CD8-positive, alpha-beta memory T cell (primary cell): ENCODE measurements around the gene VWF. TPM values are rescaled to one million over a fixed set of nuclear protein-coding genes. Genes with fewer than 3 reads are reported as not detected.

Experiments
- CTCF ChIA-PET: fragments of 350-600 bp; sonication (Branson Sonifier 250); formaldehyde crosslinking; loops from one replicate; lab custom pipeline; 2021; ENCODE audit warnings: antibody characterized with exemption; lab: Charles Lee
- POLR2A ChIA-PET: fragments of 350-600 bp; sonication (Branson Sonifier 250); formaldehyde crosslinking; loops from one replicate; lab custom pipeline; 2021; ENCODE audit warnings: antibody characterized with exemption; lab: Charles Lee
- DNase-seq, 5 donors: peaks; one replicate each; pipeline versions ENCODE4 v3.0.0 to v3.0.0-alpha.2; 2020 to 2022; ENCODE audit warnings: mixed read lengths in 1 of 5
- H3K27ac ChIP-seq: one replicate; pipeline ENCODE4 v1.7.0; 2013; ENCODE audit warnings: low read depth, mild to moderate bottlenecking, low read length, moderate library complexity
- H3K27me3 ChIP-seq: 2 replicates; pipeline ENCODE4 v1.7.0; 2013; ENCODE audit warnings: low read length, mild to moderate bottlenecking; ENCODE audit not compliant: insufficient read depth, poor library complexity, severe bottlenecking
- H3K36me3 ChIP-seq: 2 replicates; pipeline ENCODE4 v1.7.0; 2013; ENCODE audit warnings: mild to moderate bottlenecking, low read length, moderate library complexity; ENCODE audit not compliant: insufficient read depth
- H3K4me1 ChIP-seq: 2 replicates; pipeline ENCODE4 v1.7.0; 2013; ENCODE audit warnings: mild to moderate bottlenecking, low read length, moderate library complexity; ENCODE audit not compliant: insufficient read depth
- H3K4me3 ChIP-seq: 2 replicates; pipeline ENCODE4 v1.7.0; 2013; ENCODE audit warnings: mild to moderate bottlenecking, low read length
- H3K9me3 ChIP-seq: 2 replicates; pipeline ENCODE4 v1.7.0; 2013; ENCODE audit warnings: mild to moderate bottlenecking, low read length
- H3K27ac Mint-ChIP-seq, 8 donors: one replicate each; pipeline ENCODE4 v1.8.0; 2020 to 2021; ENCODE audit warnings: mixed read lengths in 8 of 8, mild to moderate bottlenecking in 6 of 8, inconsistent platforms in 3 of 8, moderate library complexity in 3 of 8
- H3K27me3 Mint-ChIP-seq, 2 donors: one replicate each; pipeline ENCODE4 v1.8.0; 2020 to 2021; ENCODE audit warnings: mixed read lengths in 2 of 2, mild to moderate bottlenecking in 1 of 2, moderate library complexity in 1 of 2
- H3K36me3 Mint-ChIP-seq, 3 donors: one replicate each; pipeline ENCODE4 v1.8.0; 2020 to 2021; ENCODE audit warnings: mixed read lengths in 3 of 3, inconsistent platforms in 1 of 3, mild to moderate bottlenecking in 1 of 3
- H3K4me1 Mint-ChIP-seq, 3 donors: one replicate each; pipeline ENCODE4 v1.8.0; 2020 to 2021; ENCODE audit warnings: mixed read lengths in 3 of 3, inconsistent platforms in 1 of 3, mild to moderate bottlenecking in 1 of 3
- H3K4me3 Mint-ChIP-seq, 7 donors: one replicate each; pipeline ENCODE4 v1.8.0; 2020 to 2021; ENCODE audit warnings: mixed read lengths in 7 of 7, mild to moderate bottlenecking in 6 of 7, moderate library complexity in 4 of 7, inconsistent platforms in 2 of 7
- H3K9me3 Mint-ChIP-seq, 5 donors: one replicate each; pipeline ENCODE4 v1.8.0; 2020 to 2022; ENCODE audit warnings: mixed read lengths in 5 of 5, mild to moderate bottlenecking in 3 of 5, moderate library complexity in 2 of 5, inconsistent platforms in 1 of 5
- polyA plus RNA-seq: library from polyadenylated mRNA; unstranded; fragments of 300-500 nt; fragmentation: Illumina TruSeq; gene quantifications from one replicate; pipeline ENCODE4 v1.2.3, GENCODE V29; 2021
- total RNA-seq, 2 experiments: library from RNA; stranded (reverse); gene quantifications; one replicate each; pipeline ENCODE4 v1.2.3, GENCODE V29; 2021

The VWF gene
- total and polyA plus RNA-seq, 3 experiments from 2014 or later, result 0.02 TPM; not detected in 2

- POLR2A ChIA-PET, result no interaction called here
- H3K36me3 Mint-ChIP-seq, result peaks cover 0 to 3% (median 0%) of the 10 kb centered on the region in 3 donors
Observed at GRCh38 chr12:6076346-6076745, 48.1 kb downstream of the VWF start.

GRCh38 chr12:6074979-6075585, 49.4 kb downstream of the VWF start:
- H3K4me3 Mint-ChIP-seq, result peak overlapping the region; percentile 30 to 93 (median 76)
- CTCF ChIA-PET, result interaction anchor here (0.9 kb wide), 1 partner anchor 209 kb away, joined by 3 read pairs; no protein-coding TSS in a partner anchor
- POLR2A ChIA-PET, result no interaction called here

More at GRCh38 chr12:6076346-6076745, 48.1 kb downstream of the VWF start:
- Histone ChIP-seq H3K36me3 (no peaks in the 10 kb centered on the region), H3K27me3 (peaks cover 14% of the 10 kb centered on the region), H3K4me3 (no peak overlapping the region), H3K27ac (no peak overlapping the region), H3K9me3 (no peaks in the 10 kb centered on the region), H3K4me1 (peaks cover 16% of the 10 kb centered on the region)
- H3K27ac Mint-ChIP-seq, result no peak overlapping the region
- no peaks in the 10 kb centered on the region for H3K9me3 Mint-ChIP-seq
- peak overlapping the region in 2 of 7 donors; percentile 39 to 41 for H3K4me3 Mint-ChIP-seq
- H3K27me3 Mint-ChIP-seq, result peaks cover 30 to 66% of the 10 kb centered on the region in 2 donors
- DNase-seq, result no peak
- peaks cover 20 to 24% (median 24%) of the 10 kb centered on the region in 3 donors for H3K4me1 Mint-ChIP-seq
- CTCF ChIA-PET, result no interaction called here

GRCh38 chr12:6074427-6074826, 50.0 kb downstream of the VWF start:
- Histone ChIP-seq H3K4me1 (peaks cover 23% of the 10 kb centered on the region), H3K4me3 (peak overlapping the region; percentile 52), H3K27me3 (peaks cover 14% of the 10 kb centered on the region), H3K36me3 (no peaks in the 10 kb centered on the region), H3K27ac (no peak overlapping the region), H3K9me3 (no peaks in the 10 kb centered on the region)
- H3K9me3 Mint-ChIP-seq, result no peaks in the 10 kb centered on the region
- peaks cover 24 to 60% of the 10 kb centered on the region in 2 donors for H3K27me3 Mint-ChIP-seq
- peak overlapping the region; percentile 30 to 93 (median 76) for H3K4me3 Mint-ChIP-seq
- peak overlapping the region in 3 of 8 donors; percentile 44 to 79 (median 49) for H3K27ac Mint-ChIP-seq
- peaks cover 26 to 38% (median 31%) of the 10 kb centered on the region in 3 donors for H3K4me1 Mint-ChIP-seq
- DNase-seq, result peak in 1 of 5 donors; percentile 30
- ChIA-PET POLR2A (no interaction called here), CTCF (interaction anchor here (0.9 kb wide), 1 partner anchor 210 kb away, joined by 3 read pairs; no protein-coding TSS in a partner anchor)
- peaks cover 0 to 3% (median 0%) of the 10 kb centered on the region in 3 donors for H3K36me3 Mint-ChIP-seq

More at GRCh38 chr12:6074979-6075585, 49.4 kb downstream of the VWF start:
- Histone ChIP-seq H3K27ac (no peak overlapping the region), H3K4me1 (peaks cover 16% of the 10 kb centered on the region), H3K27me3 (peaks cover 14% of the 10 kb centered on the region), H3K36me3 (no peaks in the 10 kb centered on the region), H3K9me3 (no peaks in the 10 kb centered on the region), H3K4me3 (peak overlapping the region; percentile 52)
- peaks cover 24 to 66% of the 10 kb centered on the region in 2 donors for H3K27me3 Mint-ChIP-seq
- H3K9me3 Mint-ChIP-seq, result no peaks in the 10 kb centered on the region
- peaks cover 0 to 3% (median 0%) of the 10 kb centered on the region in 3 donors for H3K36me3 Mint-ChIP-seq
- peaks cover 20 to 31% (median 24%) of the 10 kb centered on the region in 3 donors for H3K4me1 Mint-ChIP-seq
- peak overlapping the region in 2 of 8 donors; percentile 48 to 79 for H3K27ac Mint-ChIP-seq
- peak in 2 of 5 donors; percentile 44 to 52 for DNase-seq

- Histone ChIP-seq H3K27ac (no peak overlapping the region), H3K4me3 (no peak overlapping the region), H3K4me1 (peaks cover 26% of the 10 kb centered on the region), H3K36me3 (no peaks in the 10 kb centered on the region), H3K27me3 (peaks cover 14% of the 10 kb centered on the region), H3K9me3 (no peaks in the 10 kb centered on the region)
- H3K27me3 Mint-ChIP-seq, result peaks cover 17 to 57% of the 10 kb centered on the region in 2 donors
- H3K4me1 Mint-ChIP-seq, result peaks cover 30 to 43% (median 35%) of the 10 kb centered on the region in 3 donors
- POLR2A ChIA-PET, result no interaction called here
- H3K9me3 Mint-ChIP-seq, result no peaks in the 10 kb centered on the region
- peaks cover 0 to 3% (median 0%) of the 10 kb centered on the region in 3 donors for H3K36me3 Mint-ChIP-seq
- H3K4me3 Mint-ChIP-seq, result peak overlapping the region in 1 of 7 donors; percentile 61
- no peak for DNase-seq
- H3K27ac Mint-ChIP-seq, result no peak overlapping the region
- CTCF ChIA-PET, result no interaction called here
Observed at GRCh38 chr12:6073426-6073825, 51.0 kb downstream of the VWF start.

- peaks cover 0 to 3% (median 0%) of the 10 kb centered on the region in 3 donors for H3K36me3 Mint-ChIP-seq
- H3K4me3 ChIP-seq, result no peak overlapping the region
- peaks cover 30 to 43% (median 35%) of the 10 kb centered on the region in 3 donors for H3K4me1 Mint-ChIP-seq
- H3K4me1 ChIP-seq, result peaks cover 26% of the 10 kb centered on the region
- H3K4me3 Mint-ChIP-seq, result no peak overlapping the region
- H3K27ac ChIP-seq, result no peak overlapping the region
- no peak for DNase-seq
- peaks cover 14% of the 10 kb centered on the region for H3K27me3 ChIP-seq
- CTCF ChIA-PET, result no interaction called here
- POLR2A ChIA-PET, result no interaction called here
- no peaks in the 10 kb centered on the region for H3K9me3 ChIP-seq
- no peak overlapping the region for H3K27ac Mint-ChIP-seq
- H3K27me3 Mint-ChIP-seq, result peaks cover 13 to 52% of the 10 kb centered on the region in 2 donors
- H3K36me3 ChIP-seq, result no peaks in the 10 kb centered on the region
- no peaks in the 10 kb centered on the region for H3K9me3 Mint-ChIP-seq
Observed at GRCh38 chr12:6072302-6072752, 52.1 kb downstream of the VWF start.

- Mint-ChIP-seq H3K36me3 (peaks cover 0 to 3% (median 0%) of the 10 kb centered on the region in 3 donors), H3K9me3 (no peaks in the 10 kb centered on the region), H3K27me3 (peaks cover 13 to 52% of the 10 kb centered on the region in 2 donors), H3K27ac (no peak overlapping the region), H3K4me3 (no peak overlapping the region), H3K4me1 (peaks cover 30 to 43% (median 35%) of the 10 kb centered on the region in 3 donors)
- H3K36me3 ChIP-seq, result no peaks in the 10 kb centered on the region
- H3K27ac ChIP-seq, result no peak overlapping the region
- ChIA-PET POLR2A (no interaction called here), CTCF (interaction anchor here (1.2 kb wide), 1 partner anchor 208 kb away, joined by 3 read pairs; no protein-coding TSS in a partner anchor)
- H3K9me3 ChIP-seq, result no peaks in the 10 kb centered on the region
- no peak overlapping the region for H3K4me3 ChIP-seq
- DNase-seq, result no peak
- H3K27me3 ChIP-seq, result peaks cover 11% of the 10 kb centered on the region
- peaks cover 26% of the 10 kb centered on the region for H3K4me1 ChIP-seq
Observed at GRCh38 chr12:6071589-6071988, 52.9 kb downstream of the VWF start.

GRCh38 chr12:6070472-6071257, 53.8 kb downstream of the VWF start:
- no peaks in the 10 kb centered on the region for H3K36me3 Mint-ChIP-seq
- Histone ChIP-seq H3K4me3 (no peak overlapping the region), H3K4me1 (peaks cover 23% of the 10 kb centered on the region), H3K27me3 (peaks cover 5% of the 10 kb centered on the region), H3K9me3 (no peaks in the 10 kb centered on the region), H3K27ac (no peak overlapping the region), H3K36me3 (no peaks in the 10 kb centered on the region)
- peaks cover 25 to 35% (median 28%) of the 10 kb centered on the region in 3 donors for H3K4me1 Mint-ChIP-seq
- H3K4me3 Mint-ChIP-seq, result no peak overlapping the region
- H3K27me3 Mint-ChIP-seq, result peaks cover 10 to 42% of the 10 kb centered on the region in 2 donors
- CTCF ChIA-PET, result interaction anchor here (1.2 kb wide), 1 partner anchor 209 kb away, joined by 3 read pairs; no protein-coding TSS in a partner anchor
- DNase-seq, result no peak
- H3K9me3 Mint-ChIP-seq, result no peaks in the 10 kb centered on the region
- POLR2A ChIA-PET, result interaction anchor here (0.6 kb wide), 1 partner anchor 920 kb away, joined by 4 read pairs; no protein-coding TSS in a partner anchor
- H3K27ac Mint-ChIP-seq, result no peak overlapping the region
